Measurements from ENCODE around the gene RAI1. TPM values are rescaled to one million over a fixed set of nuclear protein-coding genes. Genes with fewer than 3 reads are reported as not detected.

Gene RAI1
- total and polyA plus RNA-seq, 2 experiments from 2014 or later = 0.87 to 0.89 TPM

DNA sequence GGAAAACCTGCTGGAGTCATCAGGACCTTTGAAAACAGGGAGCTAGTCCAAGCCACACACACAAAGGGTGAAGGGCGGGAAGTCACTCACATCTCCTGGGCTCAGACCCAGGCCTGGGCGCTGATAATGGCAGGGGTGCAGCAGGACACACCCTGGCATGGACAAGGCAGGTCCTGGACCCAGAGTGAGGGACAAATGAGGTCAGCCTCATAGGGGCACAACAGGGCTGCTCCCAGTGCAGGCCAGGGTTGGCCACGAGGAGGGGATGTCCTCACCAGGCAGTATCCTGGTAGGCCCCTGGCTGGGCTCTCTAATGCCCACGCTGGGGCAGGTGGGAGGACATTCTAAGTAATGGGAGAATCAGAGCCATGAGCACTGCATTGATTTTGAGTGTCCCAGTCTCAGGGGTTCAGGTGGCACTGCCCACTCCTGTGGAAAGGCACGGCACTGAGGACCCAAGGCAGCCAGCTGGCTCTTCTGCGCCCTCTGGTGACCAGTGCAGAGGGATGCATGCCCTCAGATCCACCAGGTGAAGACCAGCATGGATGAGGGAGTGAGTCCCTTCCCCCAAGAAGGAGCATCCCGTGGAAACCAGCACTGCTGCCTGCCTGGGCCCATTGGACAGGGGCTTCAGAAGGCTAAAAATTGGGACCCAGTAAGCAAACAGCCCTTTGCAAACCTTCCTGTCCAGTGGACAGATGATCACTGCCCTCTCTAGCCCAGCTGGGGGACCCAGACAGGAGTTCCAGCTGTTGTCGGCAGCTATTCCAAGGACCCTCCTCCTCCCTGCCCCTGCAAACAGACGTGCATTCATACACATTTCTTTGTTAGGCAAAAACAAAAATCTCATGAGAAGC lies 178.9 kb downstream of the RAI1 start:
- no peaks in the 10 kb centered on the region for H3K36me3 ChIP-seq (ENCODE audit: insufficient read depth)
- no peaks in the 10 kb centered on the region for H3K9me3 Mint-ChIP-seq

More for the DNA sequence above, 178.9 kb downstream of the RAI1 start:
- H3F3A ChIP-seq (replicated peaks; ENCODE audit: low read depth) = no peaks in the 10 kb centered on the region
- H3K4me3 Mint-ChIP-seq = no peak overlapping the region
- no peak overlapping the region for H3K27ac ChIP-seq (ENCODE audit: low read depth)
- no peaks in the 10 kb centered on the region for H4K20me1 ChIP-seq (replicated peaks; ENCODE audit: insufficient read depth)
- H3K27me3 ChIP-seq (ENCODE audit: insufficient read depth) = no peaks in the 10 kb centered on the region
- ATAC-seq = peak; percentile 94
- H2AFZ ChIP-seq = no peak overlapping the region
- peaks cover 4% of the 10 kb centered on the region; the same call in 1 of the 2 replicates for H3K4me1 ChIP-seq (ENCODE audit: insufficient read depth)
- no peak overlapping the region for H3K4me3 ChIP-seq
- H3K9me2 ChIP-seq (ENCODE audit: insufficient read depth) = no peaks in the 10 kb centered on the region
- TF ChIP-seq EZH2 (IDR thresholded peaks at IDR 0.05; ENCODE audit: low read depth, unreplicated experiment) = no peak
- no peak for TF ChIP-seq JUNB (IDR thresholded peaks at IDR 0.05; ENCODE audit: unreplicated experiment)
- TF ChIP-seq, protein P1, sequence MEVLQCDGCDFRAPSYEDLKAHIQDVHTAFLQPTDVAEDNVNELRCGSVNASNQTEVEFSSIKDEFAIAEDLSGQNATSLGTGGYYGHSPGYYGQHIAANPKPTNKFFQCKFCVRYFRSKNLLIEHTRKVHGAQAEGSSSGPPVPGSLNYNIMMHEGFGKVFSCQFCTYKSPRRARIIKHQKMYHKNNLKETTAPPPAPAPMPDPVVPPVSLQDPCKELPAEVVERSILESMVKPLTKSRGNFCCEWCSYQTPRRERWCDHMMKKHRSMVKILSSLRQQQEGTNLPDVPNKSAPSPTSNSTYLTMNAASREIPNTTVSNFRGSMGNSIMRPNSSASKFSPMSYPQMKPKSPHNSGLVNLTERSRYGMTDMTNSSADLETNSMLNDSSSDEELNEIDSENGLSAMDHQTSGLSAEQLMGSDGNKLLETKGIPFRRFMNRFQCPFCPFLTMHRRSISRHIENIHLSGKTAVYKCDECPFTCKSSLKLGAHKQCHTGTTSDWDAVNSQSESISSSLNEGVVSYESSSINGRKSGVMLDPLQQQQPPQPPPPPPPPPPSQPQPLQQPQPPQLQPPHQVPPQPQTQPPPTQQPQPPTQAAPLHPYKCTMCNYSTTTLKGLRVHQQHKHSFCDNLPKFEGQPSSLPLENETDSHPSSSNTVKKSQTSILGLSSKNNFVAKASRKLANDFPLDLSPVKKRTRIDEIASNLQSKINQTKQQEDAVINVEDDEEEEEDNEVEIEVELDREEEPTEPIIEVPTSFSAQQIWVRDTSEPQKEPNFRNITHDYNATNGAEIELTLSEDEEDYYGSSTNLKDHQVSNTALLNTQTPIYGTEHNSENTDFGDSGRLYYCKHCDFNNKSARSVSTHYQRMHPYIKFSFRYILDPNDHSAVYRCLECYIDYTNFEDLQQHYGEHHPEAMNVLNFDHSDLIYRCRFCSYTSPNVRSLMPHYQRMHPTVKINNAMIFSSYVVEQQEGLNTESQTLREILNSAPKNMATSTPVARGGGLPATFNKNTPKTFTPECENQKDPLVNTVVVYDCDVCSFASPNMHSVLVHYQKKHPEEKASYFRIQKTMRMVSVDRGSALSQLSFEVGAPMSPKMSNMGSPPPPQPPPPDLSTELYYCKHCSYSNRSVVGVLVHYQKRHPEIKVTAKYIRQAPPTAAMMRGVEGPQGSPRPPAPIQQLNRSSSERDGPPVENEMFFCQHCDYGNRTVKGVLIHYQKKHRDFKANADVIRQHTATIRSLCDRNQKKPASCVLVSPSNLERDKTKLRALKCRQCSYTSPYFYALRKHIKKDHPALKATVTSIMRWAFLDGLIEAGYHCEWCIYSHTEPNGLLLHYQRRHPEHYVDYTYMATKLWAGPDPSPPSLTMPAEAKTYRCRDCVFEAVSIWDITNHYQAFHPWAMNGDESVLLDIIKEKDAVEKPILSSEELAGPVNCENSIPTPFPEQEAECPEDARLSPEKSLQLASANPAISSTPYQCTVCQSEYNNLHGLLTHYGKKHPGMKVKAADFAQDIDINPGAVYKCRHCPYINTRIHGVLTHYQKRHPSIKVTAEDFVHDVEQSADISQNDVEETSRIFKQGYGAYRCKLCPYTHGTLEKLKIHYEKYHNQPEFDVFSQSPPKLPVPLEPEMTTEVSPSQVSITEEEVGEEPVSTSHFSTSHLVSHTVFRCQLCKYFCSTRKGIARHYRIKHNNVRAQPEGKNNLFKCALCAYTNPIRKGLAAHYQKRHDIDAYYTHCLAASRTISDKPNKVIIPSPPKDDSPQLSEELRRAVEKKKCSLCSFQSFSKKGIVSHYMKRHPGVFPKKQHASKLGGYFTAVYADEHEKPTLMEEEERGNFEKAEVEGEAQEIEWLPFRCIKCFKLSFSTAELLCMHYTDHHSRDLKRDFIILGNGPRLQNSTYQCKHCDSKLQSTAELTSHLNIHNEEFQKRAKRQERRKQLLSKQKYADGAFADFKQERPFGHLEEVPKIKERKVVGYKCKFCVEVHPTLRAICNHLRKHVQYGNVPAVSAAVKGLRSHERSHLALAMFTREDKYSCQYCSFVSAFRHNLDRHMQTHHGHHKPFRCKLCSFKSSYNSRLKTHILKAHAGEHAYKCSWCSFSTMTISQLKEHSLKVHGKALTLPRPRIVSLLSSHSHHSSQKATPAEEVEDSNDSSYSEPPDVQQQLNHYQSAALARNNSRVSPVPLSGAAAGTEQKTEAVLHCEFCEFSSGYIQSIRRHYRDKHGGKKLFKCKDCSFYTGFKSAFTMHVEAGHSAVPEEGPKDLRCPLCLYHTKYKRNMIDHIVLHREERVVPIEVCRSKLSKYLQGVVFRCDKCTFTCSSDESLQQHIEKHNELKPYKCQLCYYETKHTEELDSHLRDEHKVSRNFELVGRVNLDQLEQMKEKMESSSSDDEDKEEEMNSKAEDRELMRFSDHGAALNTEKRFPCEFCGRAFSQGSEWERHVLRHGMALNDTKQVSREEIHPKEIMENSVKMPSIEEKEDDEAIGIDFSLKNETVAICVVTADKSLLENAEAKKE (CRISPR knock-in tag; IDR thresholded peaks at IDR 0.05) = no peak
- no peak for TF ChIP-seq ZNF114 (CRISPR knock-in tag; IDR thresholded peaks at IDR 0.05)
- TF ChIP-seq, protein P2, sequence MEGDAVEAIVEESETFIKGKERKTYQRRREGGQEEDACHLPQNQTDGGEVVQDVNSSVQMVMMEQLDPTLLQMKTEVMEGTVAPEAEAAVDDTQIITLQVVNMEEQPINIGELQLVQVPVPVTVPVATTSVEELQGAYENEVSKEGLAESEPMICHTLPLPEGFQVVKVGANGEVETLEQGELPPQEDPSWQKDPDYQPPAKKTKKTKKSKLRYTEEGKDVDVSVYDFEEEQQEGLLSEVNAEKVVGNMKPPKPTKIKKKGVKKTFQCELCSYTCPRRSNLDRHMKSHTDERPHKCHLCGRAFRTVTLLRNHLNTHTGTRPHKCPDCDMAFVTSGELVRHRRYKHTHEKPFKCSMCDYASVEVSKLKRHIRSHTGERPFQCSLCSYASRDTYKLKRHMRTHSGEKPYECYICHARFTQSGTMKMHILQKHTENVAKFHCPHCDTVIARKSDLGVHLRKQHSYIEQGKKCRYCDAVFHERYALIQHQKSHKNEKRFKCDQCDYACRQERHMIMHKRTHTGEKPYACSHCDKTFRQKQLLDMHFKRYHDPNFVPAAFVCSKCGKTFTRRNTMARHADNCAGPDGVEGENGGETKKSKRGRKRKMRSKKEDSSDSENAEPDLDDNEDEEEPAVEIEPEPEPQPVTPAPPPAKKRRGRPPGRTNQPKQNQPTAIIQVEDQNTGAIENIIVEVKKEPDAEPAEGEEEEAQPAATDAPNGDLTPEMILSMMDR (conservative IDR thresholded peaks at IDR 0.05; ENCODE audit: low read depth in 2 of 2) = peak; percentile 94 to 98
- peaks cover 12% of the 10 kb centered on the region for H3K4me1 Mint-ChIP-seq
- peaks cover 8% of the 10 kb centered on the region for H3K27me3 Mint-ChIP-seq (ENCODE audit: insufficient read depth, low read depth, poor library complexity)
- no peak overlapping the region for H3K27ac Mint-ChIP-seq
- H3K4me2 ChIP-seq = peak overlapping the region; percentile 51; the same call in 1 of the 2 replicates
- H3K36me3 Mint-ChIP-seq (ENCODE audit: low read depth) = no peaks in the 10 kb centered on the region
- H3K79me2 ChIP-seq (replicated peaks; ENCODE audit: insufficient read depth) = no peaks in the 10 kb centered on the region
- DNase-seq (ENCODE audit: low spot score) = peak; percentile 79

Measured in GM23338 (cell line).